ENCODE results near the gene ZNF160.

DNA sequence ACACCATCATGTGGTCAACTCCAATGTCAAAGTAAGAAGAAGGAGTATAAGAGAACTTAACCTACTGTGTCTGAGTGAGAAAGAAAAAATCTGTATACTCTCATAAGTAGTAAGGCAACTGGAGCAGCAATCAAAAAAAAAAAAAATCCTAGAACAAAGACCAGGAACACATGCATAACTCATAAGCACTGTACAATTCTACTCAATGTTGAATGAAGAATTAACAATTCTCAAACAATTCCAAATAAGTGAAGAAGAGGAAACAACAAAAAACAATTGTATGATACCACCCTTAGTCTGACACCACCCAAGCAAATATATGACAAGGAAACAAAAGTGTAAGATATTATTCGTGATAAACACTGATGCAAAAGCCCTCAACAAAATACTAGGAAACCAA, 24.6 kb downstream of the ZNF160 start:
- TF ChIP-seq CTCF (conservative IDR thresholded peaks at IDR 0.05; ENCODE audit: low read depth in 2 of 2) (no peak), REST (IDR thresholded peaks at IDR 0.05; ENCODE audit: unreplicated experiment) (no peak), POLR2AphosphoS5 (IDR thresholded peaks at IDR 0.05; ENCODE audit: low read depth) (no peak), EZH2 (IDR thresholded peaks at IDR 0.05; ENCODE audit: low read depth, unreplicated experiment) (no peak), ZNF114 (CRISPR knock-in tag; IDR thresholded peaks at IDR 0.05) (no peak), EZH2phosphoT487 (IDR thresholded peaks at IDR 0.05; ENCODE audit: unreplicated experiment) (no peak), ZNF462 (CRISPR knock-in tag; IDR thresholded peaks at IDR 0.05) (no peak), CREB1 (CRISPR knock-in tag; IDR thresholded peaks at IDR 0.05; ENCODE audit: low read depth) (no peak)
- TF ChIP-seq, protein P1, sequence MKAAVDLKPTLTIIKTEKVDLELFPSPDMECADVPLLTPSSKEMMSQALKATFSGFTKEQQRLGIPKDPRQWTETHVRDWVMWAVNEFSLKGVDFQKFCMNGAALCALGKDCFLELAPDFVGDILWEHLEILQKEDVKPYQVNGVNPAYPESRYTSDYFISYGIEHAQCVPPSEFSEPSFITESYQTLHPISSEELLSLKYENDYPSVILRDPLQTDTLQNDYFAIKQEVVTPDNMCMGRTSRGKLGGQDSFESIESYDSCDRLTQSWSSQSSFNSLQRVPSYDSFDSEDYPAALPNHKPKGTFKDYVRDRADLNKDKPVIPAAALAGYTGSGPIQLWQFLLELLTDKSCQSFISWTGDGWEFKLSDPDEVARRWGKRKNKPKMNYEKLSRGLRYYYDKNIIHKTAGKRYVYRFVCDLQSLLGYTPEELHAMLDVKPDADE (IDR thresholded peaks at IDR 0.05), result no peak
